Measurements from ENCODE around the gene CPEB1. TPM values are rescaled to one million over a fixed set of nuclear protein-coding genes. Genes with fewer than 3 reads are reported as not detected.

CPEB1 gene
- total RNA-seq, 2 experiments from 2014 or later = 1.2 to 1.6 TPM

GRCh38 chr15:82545478-82545877, 101.7 kb downstream of the CPEB1 start:
- no peak for ATAC-seq
- no peak for TF ChIP-seq CTCF (IDR thresholded peaks at IDR 0.05)
- no peak overlapping the region for H3K27ac Mint-ChIP-seq
- peaks cover 17% of the 10 kb centered on the region for H3K4me1 Mint-ChIP-seq (ENCODE audit: low read depth)
- no peak overlapping the region for H3K4me3 Mint-ChIP-seq
- peaks cover 9% of the 10 kb centered on the region for H3K36me3 Mint-ChIP-seq (ENCODE audit: low read depth)
- CTCF ChIA-PET = interaction anchor here (0.8 kb wide), 1 partner anchor 15 kb away, joined by 3 read pairs; no protein-coding TSS in a partner anchor
- POLR2A ChIA-PET = no interaction called here
- no peaks in the 10 kb centered on the region for H3K9me3 Mint-ChIP-seq
- no peak for DNase-seq
- no peaks in the 10 kb centered on the region for H3K27me3 Mint-ChIP-seq
- intact Hi-C loops (cut with micrococcal nuclease) = no loop called here

GRCh38 chr15:82545002-82545401, 102.2 kb downstream of the CPEB1 start:
- H3K36me3 Mint-ChIP-seq (ENCODE audit: low read depth) = peaks cover 11% of the 10 kb centered on the region
- TF ChIP-seq CTCF (IDR thresholded peaks at IDR 0.05) = no peak
- intact Hi-C loops (cut with micrococcal nuclease) = no loop called here
- no peak overlapping the region for H3K4me3 Mint-ChIP-seq
- CTCF ChIA-PET = no interaction called here
- H3K9me3 Mint-ChIP-seq = no peaks in the 10 kb centered on the region
- no peaks in the 10 kb centered on the region for H3K27me3 Mint-ChIP-seq
- DNase-seq (no peak), ATAC-seq (no peak)
- POLR2A ChIA-PET = no interaction called here
- peaks cover 17% of the 10 kb centered on the region for H3K4me1 Mint-ChIP-seq (ENCODE audit: low read depth)
- H3K27ac Mint-ChIP-seq = no peak overlapping the region

GRCh38 chr15:82544431-82544830, 102.7 kb downstream of the CPEB1 start:
- ATAC-seq (no peak), DNase-seq (no peak)
- Mint-ChIP-seq H3K9me3 (no peaks in the 10 kb centered on the region), H3K4me3 (no peak overlapping the region), H3K36me3 (ENCODE audit: low read depth) (peaks cover 17% of the 10 kb centered on the region), H3K27me3 (no peaks in the 10 kb centered on the region), H3K4me1 (ENCODE audit: low read depth) (peaks cover 17% of the 10 kb centered on the region), H3K27ac (no peak overlapping the region)
- intact Hi-C loops (cut with micrococcal nuclease) = no loop called here
- CTCF ChIA-PET = no interaction called here
- no peak for TF ChIP-seq CTCF (IDR thresholded peaks at IDR 0.05)
- POLR2A ChIA-PET = no interaction called here

- TF ChIP-seq CTCF (IDR thresholded peaks at IDR 0.05) = no peak
- Mint-ChIP-seq H3K27ac (no peak overlapping the region), H3K4me3 (peak overlapping the region; percentile 24), H3K27me3 (no peaks in the 10 kb centered on the region), H3K9me3 (no peaks in the 10 kb centered on the region), H3K4me1 (ENCODE audit: low read depth) (peaks cover 19% of the 10 kb centered on the region), H3K36me3 (ENCODE audit: low read depth) (peaks cover 29% of the 10 kb centered on the region)
- ATAC-seq (no peak), DNase-seq (no peak)
- ChIA-PET CTCF (interaction anchor here (1.0 to 1.9 kb wide), 3 partner anchors 12 to 457 kb away, joined by 3 to 5 read pairs (median 3); partner anchors contain the start of gene RAMAC), POLR2A (interaction anchor here (0.6 to 5.7 kb wide), 2 partner anchors 267 to 652 kb away, joined by 3 to 39 read pairs; partner anchors contain the start of gene WHAMM)
- intact Hi-C loops (cut with micrococcal nuclease) = no loop called here
Observed at GRCh38 chr15:82543160-82543559, 104.0 kb downstream of the CPEB1 start.

GRCh38 chr15:82540984-82541431, 106.2 kb downstream of the CPEB1 start:
- H3K4me3 Mint-ChIP-seq = peak overlapping the region; percentile 94
- H3K9me3 Mint-ChIP-seq = no peaks in the 10 kb centered on the region
- H3K27me3 Mint-ChIP-seq = no peaks in the 10 kb centered on the region
- ChIA-PET POLR2A (interaction anchor here (0.9 to 5.7 kb wide), 13 partner anchors 10 to 451 kb away, joined by 3 to 48 read pairs (median 3); partner anchors contain the start of genes RAMAC and WHAMM), CTCF (interaction anchor here (0.9 to 2.8 kb wide), 5 partner anchors 10 to 459 kb away, joined by 3 to 35 read pairs (median 8); no protein-coding TSS in a partner anchor)
- peaks cover 51% of the 10 kb centered on the region for H3K36me3 Mint-ChIP-seq (ENCODE audit: low read depth)
- intact Hi-C loops (cut with micrococcal nuclease) = no loop called here
- DNase-seq (no peak), ATAC-seq (no peak)
- peak overlapping the region; percentile 98 for H3K27ac Mint-ChIP-seq
- no peak for TF ChIP-seq CTCF (IDR thresholded peaks at IDR 0.05)
- H3K4me1 Mint-ChIP-seq (ENCODE audit: low read depth) = peaks cover 38% of the 10 kb centered on the region

All from activated CD8-positive, alpha-beta T cell treated with anti-CD3 and anti-CD28 coated beads for 36 hours (primary cell).